ENCODE data around the gene KATNIP.
"Not testable (repeated sequence)": the region's sequence is repeated elsewhere in the genome, so short reads cannot be mapped to it uniquely, and the experiment has no call there.

Gene KATNIP

GRCh38 chr16:27538528-27538927 lies 11.4 kb upstream of the KATNIP start:
- DNase-seq, result no peak

GRCh38 chr16:27539120-27539519 lies 10.8 kb upstream of the KATNIP start:
- no peak for DNase-seq

- DNase-seq, result no peak
These were observed 10.3 kb upstream of the KATNIP start for GRCh38 chr16:27539636-27540035.

DNA sequence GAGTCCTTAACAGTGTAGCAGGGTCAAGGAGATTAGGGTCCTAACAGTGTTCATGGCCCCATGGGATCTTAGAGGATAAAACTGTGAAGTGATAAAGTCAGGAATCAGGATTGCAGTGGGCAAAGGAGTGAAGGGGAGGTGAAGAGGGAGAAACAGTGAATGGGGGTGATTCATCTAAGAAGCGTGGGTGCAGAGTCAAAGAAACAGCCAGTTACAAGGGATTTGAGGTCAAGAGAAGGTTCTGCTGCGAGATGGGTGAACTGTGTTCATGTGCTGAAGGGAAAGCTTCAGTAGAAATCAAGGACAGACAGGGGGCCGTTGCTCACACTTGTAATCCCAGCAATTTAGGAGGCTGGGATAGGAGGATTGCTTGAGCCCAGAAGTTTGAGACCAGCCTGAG lies 6.1 kb upstream of the KATNIP start:
- DNase-seq, result no peak

- DNase-seq, result no peak
These were observed 5.3 kb upstream of the KATNIP start for GRCh38 chr16:27544671-27545070.

DNA sequence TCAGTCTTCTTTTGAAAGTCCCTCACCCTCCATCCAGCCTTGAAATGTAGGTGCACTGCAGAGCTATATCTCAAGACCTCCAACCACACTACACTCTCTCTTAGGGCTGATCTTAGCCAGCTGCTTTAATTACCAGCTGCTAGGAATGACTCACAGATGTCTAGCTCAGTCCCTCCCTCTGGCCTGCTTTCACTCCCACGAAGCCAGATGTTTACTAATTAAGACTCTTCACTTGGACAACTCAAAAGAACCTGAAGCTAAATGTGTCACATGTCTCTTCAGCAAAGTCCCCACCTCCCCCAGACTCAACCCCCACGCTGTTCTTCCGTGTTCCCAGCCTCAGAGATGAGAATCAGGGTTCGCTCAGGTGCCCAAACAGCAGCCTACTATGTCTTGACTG lies 2.8 kb upstream of the KATNIP start:
- no peak for DNase-seq

GRCh38 chr16:27547851-27548250 lies 2.1 kb upstream of the KATNIP start:
- DNase-seq, result no peak

DNA sequence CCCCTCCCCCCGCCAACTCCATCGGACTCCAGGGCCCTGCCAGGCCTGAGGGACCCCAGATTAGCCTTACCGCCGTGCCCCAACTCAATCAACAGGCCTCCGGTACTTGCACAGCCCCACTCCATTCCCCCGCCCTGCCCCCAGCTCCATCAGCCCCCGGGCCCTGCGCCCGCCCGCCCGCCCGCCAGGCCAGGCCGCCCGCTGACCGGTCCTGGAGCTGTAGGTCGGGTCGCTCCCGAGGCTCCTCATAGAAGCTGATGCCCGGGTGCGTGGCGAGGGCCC lies 539 bp upstream of the KATNIP start:
- no peak for DNase-seq

DNA sequence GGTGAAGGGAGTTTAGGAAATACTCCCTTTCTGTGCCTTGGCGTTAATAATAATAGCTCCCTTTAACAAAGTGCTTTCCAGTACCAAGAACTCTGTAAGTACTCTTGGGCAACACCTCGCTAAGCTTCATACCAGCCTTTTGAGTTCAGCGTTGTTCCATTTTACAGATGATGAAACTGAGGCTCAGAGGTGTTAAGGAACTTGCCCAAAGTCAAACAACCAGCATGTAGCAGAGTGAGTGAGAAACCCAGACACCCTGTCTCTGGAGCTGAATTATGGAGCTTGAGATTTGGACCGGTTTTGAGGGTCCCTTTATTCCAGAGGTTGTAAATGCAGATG lies 607 bp downstream of the KATNIP start:
- DNase-seq, result no peak

DNA sequence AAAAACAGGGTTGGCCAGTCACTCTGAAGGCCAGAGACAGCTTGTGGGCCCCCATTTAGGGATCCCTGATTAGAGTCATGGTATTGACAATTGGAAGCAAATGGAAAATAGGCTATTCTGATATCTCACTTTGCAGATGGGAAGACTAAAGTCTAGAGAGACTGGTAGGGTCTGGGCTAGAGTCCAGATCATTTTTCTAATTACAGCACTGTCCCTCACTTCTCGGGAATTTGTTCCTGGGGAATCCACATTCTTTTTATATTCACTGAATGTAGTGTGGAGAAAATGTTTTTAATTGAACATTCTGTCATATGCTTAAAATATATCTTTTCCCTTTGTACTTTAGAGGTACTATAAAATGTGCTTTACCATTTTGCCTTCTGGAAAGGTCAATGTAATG lies 1.1 kb downstream of the KATNIP start:
- DNase-seq, result no peak

DNA sequence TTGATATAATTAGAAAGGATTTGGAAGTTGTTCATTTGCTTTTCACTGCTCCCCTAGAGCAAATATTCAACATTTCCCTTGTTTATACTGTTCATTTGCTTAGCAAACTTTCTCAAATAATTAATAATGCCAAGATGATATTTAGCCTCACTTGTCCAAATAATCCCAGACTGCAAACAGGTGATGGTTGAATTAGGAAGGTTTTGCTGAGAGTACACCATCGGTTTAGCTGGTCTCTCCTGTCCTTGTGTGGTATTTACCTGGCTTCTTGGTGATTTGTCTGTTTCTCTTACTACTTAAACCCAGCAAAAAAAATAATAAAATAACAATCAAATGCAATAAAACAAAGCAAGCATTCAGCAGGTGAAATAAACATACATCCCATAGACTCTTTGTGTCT lies 6.5 kb downstream of the KATNIP start:
- no peak for DNase-seq

GRCh38 chr16:27558434-27558833 lies 8.5 kb downstream of the KATNIP start:
- no peak for DNase-seq

DNA sequence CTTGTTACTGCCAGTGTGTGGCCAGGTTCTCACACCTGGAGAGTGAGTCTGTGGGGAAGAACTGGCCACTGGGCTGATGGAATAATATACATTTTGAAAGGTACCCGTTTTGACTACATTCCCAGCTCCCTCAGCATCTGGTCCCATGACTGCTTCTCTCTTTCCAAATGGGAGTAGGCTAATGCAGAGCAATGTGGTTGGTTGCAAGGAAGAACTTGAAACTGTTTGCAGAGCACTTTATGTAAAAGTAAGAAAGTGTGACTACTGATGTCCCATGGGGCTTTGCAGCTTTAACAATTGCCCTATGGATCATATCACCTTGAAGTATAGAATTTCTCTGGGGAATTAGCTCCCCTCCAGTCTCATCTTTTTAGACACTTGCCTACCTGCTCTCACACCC lies 9.0 kb downstream of the KATNIP start:
- DNase-seq, result no peak

GRCh38 chr16:27561216-27561615 lies 11.3 kb downstream of the KATNIP start:
- DNase-seq, result no peak

GRCh38 chr16:27564224-27564623 lies 14.3 kb downstream of the KATNIP start:
- DNase-seq, result no peak

- no peak for DNase-seq
These were observed 16.5 kb downstream of the KATNIP start for GRCh38 chr16:27566417-27566816.

- no peak for DNase-seq
These were observed 18.1 kb downstream of the KATNIP start for GRCh38 chr16:27568077-27568476.

DNA sequence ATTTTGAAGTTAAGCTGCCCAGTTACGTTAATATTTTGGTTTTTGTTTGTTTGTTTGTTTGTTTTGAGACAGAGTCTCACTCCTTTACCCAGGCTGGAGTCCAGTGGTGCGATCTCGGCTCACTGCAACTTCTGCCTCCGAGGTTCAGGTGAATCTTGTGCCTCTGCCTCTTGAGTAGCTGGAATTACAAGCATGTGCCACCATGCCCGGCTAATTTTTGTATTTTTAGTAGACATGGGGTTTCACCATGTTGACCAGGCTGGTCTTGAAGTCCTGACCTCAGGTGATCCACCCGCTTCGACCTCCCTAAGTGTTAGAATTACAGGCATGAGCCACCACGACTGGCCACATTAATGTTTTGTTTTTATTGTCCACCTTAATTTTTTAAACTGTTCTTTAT lies 21.0 kb downstream of the KATNIP start:
- not testable (repeated sequence) for DNase-seq

DNA sequence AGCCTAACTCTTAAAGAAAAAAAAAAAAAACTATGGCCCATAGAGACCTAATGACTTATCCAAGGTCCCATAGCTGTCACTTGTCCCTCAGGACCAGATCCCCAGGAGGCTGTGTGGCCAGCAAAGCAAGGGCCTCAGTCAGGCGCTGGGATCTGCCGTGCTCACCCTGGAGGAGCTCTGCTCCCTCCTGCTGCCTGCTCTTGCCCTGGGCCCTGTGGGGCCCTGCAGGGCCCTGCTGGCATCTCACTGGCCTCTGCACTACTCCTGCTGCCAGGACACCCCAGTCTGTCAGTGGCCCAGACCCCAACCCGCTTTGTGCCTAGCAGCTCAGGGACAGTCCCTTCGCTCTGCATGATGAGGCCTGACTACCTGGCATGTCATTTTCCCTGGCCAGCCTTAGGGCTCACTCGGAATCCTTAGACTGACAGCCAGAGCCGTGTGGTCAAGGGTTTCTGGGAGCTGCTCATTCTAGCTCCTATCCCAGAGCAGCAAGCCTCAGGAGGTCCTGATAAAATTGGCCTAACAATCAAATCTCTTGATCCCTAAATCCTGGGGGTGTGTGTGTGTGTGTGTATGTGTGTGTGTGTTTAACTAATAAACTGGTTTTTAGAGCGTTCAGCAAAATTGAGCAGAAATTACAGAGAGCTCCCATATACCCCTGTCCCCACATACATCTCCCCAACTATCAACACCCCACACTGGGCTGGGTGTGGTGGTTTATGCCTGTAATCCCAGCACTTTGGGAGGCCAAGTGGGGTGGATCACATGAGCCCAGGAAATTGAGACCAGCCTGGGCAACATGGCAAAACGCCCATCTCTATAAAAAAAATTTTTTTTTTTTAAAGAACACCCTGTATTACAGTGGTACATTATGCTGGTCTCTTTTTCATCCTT lies 21.7 kb downstream of the KATNIP start:
- no peak for DNase-seq

DNA sequence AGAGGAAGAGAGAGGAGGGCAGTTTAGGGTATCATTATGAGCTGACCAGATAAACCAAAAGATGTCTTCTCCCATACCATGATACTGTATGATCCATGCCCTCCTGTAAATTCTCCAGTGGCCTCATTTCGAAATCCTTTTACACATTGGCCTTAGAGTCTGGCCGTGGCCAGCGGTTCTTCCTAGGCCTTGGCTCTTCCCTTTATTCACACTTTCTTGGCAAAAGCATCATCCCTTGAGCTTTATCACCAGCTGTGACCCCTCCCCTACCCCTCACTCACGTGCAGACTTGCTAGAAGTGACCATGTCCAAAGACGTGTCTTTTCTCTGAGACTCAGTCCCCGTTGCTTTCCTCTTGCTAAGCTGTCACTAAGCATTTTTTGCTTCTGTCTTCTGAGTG lies 22.8 kb downstream of the KATNIP start:
- DNase-seq, result no peak

DNA sequence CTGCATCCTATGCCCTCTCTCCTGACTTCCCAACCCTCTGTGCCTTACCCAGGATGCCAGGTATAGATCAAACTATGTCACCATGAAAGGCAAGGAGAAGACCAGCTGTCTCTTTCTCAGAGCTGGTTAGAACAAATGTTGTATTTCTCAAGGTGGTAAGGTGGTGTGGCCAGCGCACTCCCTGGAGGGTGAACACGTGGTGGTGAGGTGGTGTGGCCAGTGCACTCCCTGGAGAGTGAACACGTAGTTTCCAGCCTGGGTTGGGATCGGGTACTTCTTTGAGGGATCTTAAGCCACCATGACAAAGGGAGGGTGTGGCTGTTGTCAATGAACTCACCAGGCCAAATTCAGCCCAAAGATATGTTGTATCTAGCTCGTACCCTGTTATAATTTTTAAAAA lies 26.8 kb downstream of the KATNIP start:
- no peak for DNase-seq

- DNase-seq, result no peak
These were observed 29.4 kb downstream of the KATNIP start for GRCh38 chr16:27579087-27579980.

- DNase-seq, result no peak
These were observed 32.9 kb downstream of the KATNIP start for GRCh38 chr16:27582883-27583282.

- DNase-seq, result no peak
These were observed 33.7 kb downstream of the KATNIP start for GRCh38 chr16:27583634-27584033.
